ENCODE data around the gene DTWD2.

- no peak for TF ChIP-seq CTCF (IDR thresholded peaks at IDR 0.05)
- TF ChIP-seq EP300 (IDR thresholded peaks at IDR 0.05) = no peak
- no peak for TF ChIP-seq POLR2AphosphoS5 (IDR thresholded peaks at IDR 0.05)
Observed at GRCh38 chr5:118832974-118833373, 155.4 kb downstream of the DTWD2 start.
